ENCODE results near the gene OR51T1. TPM values are rescaled to one million over a fixed set of nuclear protein-coding genes. Genes with fewer than 3 reads are reported as not detected.
"Not testable (repeated sequence)": the region's sequence is repeated elsewhere in the genome, so short reads cannot be mapped to it uniquely, and the experiment has no call there.

Gene OR51T1
- total RNA-seq (2014; rRNA removed; shearing (Covaris generic); ENCODE audit: low replicate concordance), result not detected in 2 replicates

- DNase-seq (ENCODE audit: low read depth), result peak; percentile 16
- in situ Hi-C loops (cut with HindIII; ENCODE audit: low pct_unique_long_range_greater_than_20kb, low sequenced_read_pairs), result no loop called here
These were observed at the start of gene OR51T1 for GRCh38 chr11:4881860-4882500. Gene OR51T1, plus strand, starts transcription at chr11:4881900. Its CDS starts 0 bp downstream, at chr11:4881900.

- no peak for DNase-seq (ENCODE audit: low read depth)
- in situ Hi-C loops (cut with HindIII; ENCODE audit: low pct_unique_long_range_greater_than_20kb, low sequenced_read_pairs), result no loop called here
These were observed 41.7 kb upstream of the OR51T1 start for GRCh38 chr11:4839851-4840549.

- in situ Hi-C loops (cut with HindIII; ENCODE audit: low pct_unique_long_range_greater_than_20kb, low sequenced_read_pairs), result no loop called here
- DNase-seq (ENCODE audit: low read depth), result no peak
These were observed 32.7 kb upstream of the OR51T1 start, which contains the start of gene OR51S1 for GRCh38 chr11:4848908-4849532. Gene OR51S1, minus strand, starts transcription at chr11:4849208. Its CDS starts 0 bp downstream, at chr11:4849208.

- DNase-seq (ENCODE audit: low read depth), result no peak
These were observed 30.7 kb upstream of the OR51T1 start for GRCh38 chr11:4851033-4851432.

GRCh38 chr11:4854286-4854685 lies 27.4 kb upstream of the OR51T1 start:
- DNase-seq (ENCODE audit: low read depth); in situ Hi-C loops (cut with HindIII; ENCODE audit: low pct_unique_long_range_greater_than_20kb, low sequenced_read_pairs): not testable (repeated sequence)

More at GRCh38 chr11:4851033-4851432, 30.7 kb upstream of the OR51T1 start:
- in situ Hi-C loops (cut with HindIII; ENCODE audit: low pct_unique_long_range_greater_than_20kb, low sequenced_read_pairs), result no loop called here

- no peak for DNase-seq (ENCODE audit: low read depth)
- in situ Hi-C loops (cut with HindIII; ENCODE audit: low pct_unique_long_range_greater_than_20kb, low sequenced_read_pairs), result no loop called here
These were observed 19.1 kb upstream of the OR51T1 start for GRCh38 chr11:4862447-4863236.

- DNase-seq (ENCODE audit: low read depth), result no peak
- in situ Hi-C loops (cut with HindIII; ENCODE audit: low pct_unique_long_range_greater_than_20kb, low sequenced_read_pairs), result no loop called here
These were observed 17.8 kb upstream of the OR51T1 start for GRCh38 chr11:4863876-4864275.

- DNase-seq (ENCODE audit: low read depth), result no peak
- in situ Hi-C loops (cut with HindIII; ENCODE audit: low pct_unique_long_range_greater_than_20kb, low sequenced_read_pairs), result no loop called here
These were observed 15.8 kb upstream of the OR51T1 start for GRCh38 chr11:4865855-4866254.

GRCh38 chr11:4881188-4881587 lies 512 bp upstream of the OR51T1 start:
- in situ Hi-C loops (cut with HindIII; ENCODE audit: low pct_unique_long_range_greater_than_20kb, low sequenced_read_pairs), result no loop called here
- DNase-seq (ENCODE audit: low read depth), result no peak

- in situ Hi-C loops (cut with HindIII; ENCODE audit: low pct_unique_long_range_greater_than_20kb, low sequenced_read_pairs), result no loop called here
These were observed 843 bp downstream of the OR51T1 start for GRCh38 chr11:4882543-4882942.

GRCh38 chr11:4884361-4884760 lies 2.7 kb downstream of the OR51T1 start:
- in situ Hi-C loops (cut with HindIII; ENCODE audit: low pct_unique_long_range_greater_than_20kb, low sequenced_read_pairs), result no loop called here

More at GRCh38 chr11:4882543-4882942, 843 bp downstream of the OR51T1 start:
- no peak for DNase-seq (ENCODE audit: low read depth)

GRCh38 chr11:4886186-4886585 lies 4.5 kb downstream of the OR51T1 start:
- in situ Hi-C loops (cut with HindIII; ENCODE audit: low pct_unique_long_range_greater_than_20kb, low sequenced_read_pairs), result no loop called here
- DNase-seq (ENCODE audit: low read depth), result no peak

More at GRCh38 chr11:4884361-4884760, 2.7 kb downstream of the OR51T1 start:
- DNase-seq (ENCODE audit: low read depth), result no peak

GRCh38 chr11:4887591-4887990 lies 5.9 kb downstream of the OR51T1 start:
- in situ Hi-C loops (cut with HindIII; ENCODE audit: low pct_unique_long_range_greater_than_20kb, low sequenced_read_pairs), result no loop called here
- DNase-seq (ENCODE audit: low read depth), result no peak

- in situ Hi-C loops (cut with HindIII; ENCODE audit: low pct_unique_long_range_greater_than_20kb, low sequenced_read_pairs), result no loop called here
- DNase-seq (ENCODE audit: low read depth), result no peak
These were observed 8.6 kb downstream of the OR51T1 start for GRCh38 chr11:4890279-4890678.

GRCh38 chr11:4891996-4892640 lies 10.4 kb downstream of the OR51T1 start:
- DNase-seq (ENCODE audit: low read depth), result peak; percentile 63
- in situ Hi-C loops (cut with HindIII; ENCODE audit: low pct_unique_long_range_greater_than_20kb, low sequenced_read_pairs), result no loop called here

- in situ Hi-C loops (cut with HindIII; ENCODE audit: low pct_unique_long_range_greater_than_20kb, low sequenced_read_pairs), result no loop called here
- no peak for DNase-seq (ENCODE audit: low read depth)
These were observed 21.8 kb downstream of the OR51T1 start, which contains the start of gene OR51A7 for GRCh38 chr11:4903484-4903883. Gene OR51A7, plus strand, starts transcription at chr11:4903783. Its CDS starts 3,587 bp downstream, at chr11:4907370.

- in situ Hi-C loops (cut with HindIII; ENCODE audit: low pct_unique_long_range_greater_than_20kb, low sequenced_read_pairs), result no loop called here
- DNase-seq (ENCODE audit: low read depth), result peak; percentile 29
These were observed 34.9 kb downstream of the OR51T1 start for GRCh38 chr11:4916581-4916980.

- in situ Hi-C loops (cut with HindIII; ENCODE audit: low pct_unique_long_range_greater_than_20kb, low sequenced_read_pairs), result no loop called here
- no peak for DNase-seq (ENCODE audit: low read depth)
These were observed 37.5 kb downstream of the OR51T1 start, which contains the start of gene OR51G2 for GRCh38 chr11:4919250-4919649. Gene OR51G2, minus strand, starts transcription at chr11:4919350. Its CDS starts 3,687 bp downstream, at chr11:4915663.
